MM.1S (cell line): Measurements from ENCODE around the gene ATP5F1D.

Source experiments
- DNase-seq: peaks from one replicate; pipeline ENCODE4 v3.0.0-alpha.2; 2015
- H2AFZ ChIP-seq: fragments of 300-600 bp; sonication (generic); 2 replicates; pipeline ENCODE4 v1.6.0; 2016; ENCODE audit warnings: antibody characterized with exemption, low read length
- H3F3A ChIP-seq: fragments of 300-600 bp; sonication (generic); 2 replicates; pipeline ENCODE4 v1.6.1; 2016; ENCODE audit warnings: mild to moderate bottlenecking, antibody characterized with exemption, low read length, moderate library complexity, mixed read lengths; ENCODE audit not compliant: insufficient read depth
- H3K27ac ChIP-seq: fragments of 300-600 bp; sonication (generic); 2 replicates; pipeline ENCODE4 v1.5.1; 2016; ENCODE audit warnings: mild to moderate bottlenecking, low read length
- H3K27me3 ChIP-seq: fragments of 300-600 bp; sonication (generic); replicated peaks from 2 replicates; pipeline ENCODE4 v1.6.0; 2016; ENCODE audit warnings: low read length; ENCODE audit not compliant: insufficient read depth
- H3K36me3 ChIP-seq: fragments of 300-600 bp; sonication (generic); replicated peaks from 2 replicates; pipeline ENCODE4 v1.6.1; 2016; ENCODE audit warnings: mild to moderate bottlenecking, low read length, mixed read lengths; ENCODE audit not compliant: insufficient read depth
- H3K4me1 ChIP-seq: fragments of 300-600 bp; sonication (generic); 2 replicates; pipeline ENCODE4 v1.6.1; 2016; ENCODE audit warnings: low read length, mixed read lengths
- H3K4me2 ChIP-seq: fragments of 300-600 bp; sonication (generic); 2 replicates; pipeline ENCODE4 v1.6.0; 2016; ENCODE audit warnings: low read depth, low read length
- H3K4me3 ChIP-seq: fragments of 300-600 bp; sonication (generic); 2 replicates; pipeline ENCODE4 v1.5.1; 2016; ENCODE audit warnings: low read length, mixed read lengths
- H3K79me2 ChIP-seq: fragments of 300-600 bp; sonication (generic); 2 replicates; pipeline ENCODE4 v1.6.1; 2016; ENCODE audit warnings: mixed run types, low read length, mixed read lengths
- H3K9ac ChIP-seq: fragments of 300-600 bp; sonication (generic); 2 replicates; pipeline ENCODE4 v1.6.1; 2016; ENCODE audit warnings: low read length, mixed read lengths
- H3K9me2 ChIP-seq: fragments of 300-600 bp; sonication (generic); replicated peaks from 2 replicates; pipeline ENCODE4 v1.6.1; 2016; ENCODE audit warnings: mild to moderate bottlenecking, low read length, mixed read lengths; ENCODE audit not compliant: insufficient read depth
- H3K9me3 ChIP-seq: fragments of 300-600 bp; sonication (generic); replicated peaks from 2 replicates; pipeline ENCODE4 v1.6.1; 2016; ENCODE audit warnings: mild to moderate bottlenecking, low read length, mixed read lengths; ENCODE audit not compliant: insufficient read depth
- H4K20me1 ChIP-seq: fragments of 300-600 bp; sonication (generic); 2 replicates; pipeline ENCODE4 v1.6.1; 2016; ENCODE audit warnings: mild to moderate bottlenecking, low read length, moderate library complexity, mixed read lengths; ENCODE audit not compliant: insufficient read depth
- CTCF ChIP-seq: fragments of 300-600 bp; sonication (generic); IDR thresholded peaks from 2 replicates; pipeline ENCODE4 v1.5.1; 2016; ENCODE audit warnings: antibody characterized with exemption, low read length, mixed read lengths
- EZH2 ChIP-seq: fragments of 300-600 bp; sonication (generic); optimal IDR thresholded peaks from 2 replicates; pipeline ENCODE3; 2017; ENCODE audit warnings: low read depth, mild to moderate bottlenecking, antibody characterized with exemption, low read length, mixed read lengths
- EZH2phosphoT487 ChIP-seq: fragments of 300-600 bp; sonication (generic); IDR thresholded peaks from 2 replicates; pipeline ENCODE4 v1.6.1; 2018; ENCODE audit warnings: antibody characterized with exemption, low read length

The ATP5F1D gene

GRCh38 chr19:1232652-1233072, 8.9 kb upstream of the ATP5F1D start:
- Histone ChIP-seq H3K9ac (no peak overlapping the region), H3K4me1 (no peaks in the 10 kb centered on the region), H3K9me3 (no peaks in the 10 kb centered on the region), H3K27me3 (peaks cover 58% of the 10 kb centered on the region), H3K4me2 (no peak overlapping the region), H4K20me1 (no peaks in the 10 kb centered on the region), H3K4me3 (no peak overlapping the region), H3K79me2 (no peaks in the 10 kb centered on the region), H3K36me3 (no peaks in the 10 kb centered on the region), H3K27ac (no peak overlapping the region), H2AFZ (no peak overlapping the region), H3F3A (no peaks in the 10 kb centered on the region), H3K9me2 (no peaks in the 10 kb centered on the region)
- no peak for DNase-seq
- TF ChIP-seq CTCF, result no peak
- TF ChIP-seq EZH2, result no peak
- no peak for TF ChIP-seq EZH2phosphoT487

- Histone ChIP-seq H3K27me3 (peaks cover 60% of the 10 kb centered on the region), H2AFZ (no peak overlapping the region), H3K9ac (no peak overlapping the region), H3K4me3 (no peak overlapping the region), H3K36me3 (no peaks in the 10 kb centered on the region), H3K9me2 (no peaks in the 10 kb centered on the region), H3K4me2 (no peak overlapping the region), H3K9me3 (no peaks in the 10 kb centered on the region), H3K4me1 (no peaks in the 10 kb centered on the region), H3F3A (no peaks in the 10 kb centered on the region), H3K27ac (no peak overlapping the region), H3K79me2 (no peaks in the 10 kb centered on the region), H4K20me1 (no peaks in the 10 kb centered on the region)
- TF ChIP-seq CTCF (no peak), EZH2 (no peak), EZH2phosphoT487 (no peak)
- DNase-seq, result no peak
Observed at GRCh38 chr19:1233115-1233667, 8.4 kb upstream of the ATP5F1D start.

- Histone ChIP-seq H3K36me3 (no peaks in the 10 kb centered on the region), H3K9ac (no peak overlapping the region), H3K4me1 (no peaks in the 10 kb centered on the region), H4K20me1 (no peaks in the 10 kb centered on the region), H3F3A (peaks cover 7% of the 10 kb centered on the region), H3K79me2 (no peaks in the 10 kb centered on the region), H3K4me2 (no peak overlapping the region), H3K27ac (no peak overlapping the region), H3K4me3 (no peak overlapping the region), H3K27me3 (peaks cover 71% of the 10 kb centered on the region), H3K9me2 (no peaks in the 10 kb centered on the region), H3K9me3 (no peaks in the 10 kb centered on the region), H2AFZ (no peak overlapping the region)
- DNase-seq, result no peak
- TF ChIP-seq EZH2, result no peak
- TF ChIP-seq CTCF, result no peak
- no peak for TF ChIP-seq EZH2phosphoT487
Observed at GRCh38 chr19:1234051-1234954, 7.2 kb upstream of the ATP5F1D start.
